ENCODE data around the gene LRRC8B. TPM values are rescaled to one million over a fixed set of nuclear protein-coding genes. Genes with fewer than 3 reads are reported as not detected.

Gene LRRC8B
- total RNA-seq, 1 experiment from 2014 or later = 24.2 TPM

DNA sequence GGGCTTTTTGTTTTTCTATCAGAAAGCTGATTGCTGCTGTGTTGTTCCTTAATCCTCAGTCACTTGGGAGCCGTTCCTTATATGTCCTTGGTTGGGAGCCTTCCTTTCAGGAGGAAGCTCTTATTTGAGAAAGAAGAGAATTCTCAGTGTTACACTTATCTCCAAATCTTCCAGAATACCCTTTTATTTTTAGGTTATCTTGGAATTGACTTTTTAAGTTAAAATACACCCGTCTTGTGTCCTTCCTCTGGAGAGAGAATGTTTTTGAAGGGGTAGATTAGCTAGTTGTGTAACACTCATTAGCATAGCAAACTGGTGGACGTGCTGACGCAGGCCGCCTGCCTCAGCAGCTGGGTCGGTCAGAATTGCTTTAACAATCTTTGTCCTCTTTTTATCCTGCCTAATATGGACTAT, 42.1 kb downstream of the LRRC8B start (continued):
- TF ChIP-seq, protein P1, sequence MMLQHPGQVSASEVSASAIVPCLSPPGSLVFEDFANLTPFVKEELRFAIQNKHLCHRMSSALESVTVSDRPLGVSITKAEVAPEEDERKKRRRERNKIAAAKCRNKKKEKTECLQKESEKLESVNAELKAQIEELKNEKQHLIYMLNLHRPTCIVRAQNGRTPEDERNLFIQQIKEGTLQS (CRISPR knock-in tag; conservative IDR thresholded peaks at IDR 0.05) = no peak
- no peak for TF ChIP-seq SMAD3 (CRISPR knock-in tag; IDR thresholded peaks at IDR 0.05; ENCODE audit: borderline replicate concordance)
- TF ChIP-seq CREB1 (CRISPR knock-in tag; IDR thresholded peaks at IDR 0.05) = no peak
- TF ChIP-seq, protein P2, sequence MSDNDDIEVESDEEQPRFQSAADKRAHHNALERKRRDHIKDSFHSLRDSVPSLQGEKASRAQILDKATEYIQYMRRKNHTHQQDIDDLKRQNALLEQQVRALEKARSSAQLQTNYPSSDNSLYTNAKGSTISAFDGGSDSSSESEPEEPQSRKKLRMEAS (CRISPR knock-in tag; IDR thresholded peaks at IDR 0.05) = no peak
- TF ChIP-seq JAZF1 (CRISPR knock-in tag; IDR thresholded peaks at IDR 0.05) = no peak
- no peak for TF ChIP-seq ZNF263 (CRISPR knock-in tag; IDR thresholded peaks at IDR 0.05; ENCODE audit: low read depth)
- TF ChIP-seq, protein P3, sequence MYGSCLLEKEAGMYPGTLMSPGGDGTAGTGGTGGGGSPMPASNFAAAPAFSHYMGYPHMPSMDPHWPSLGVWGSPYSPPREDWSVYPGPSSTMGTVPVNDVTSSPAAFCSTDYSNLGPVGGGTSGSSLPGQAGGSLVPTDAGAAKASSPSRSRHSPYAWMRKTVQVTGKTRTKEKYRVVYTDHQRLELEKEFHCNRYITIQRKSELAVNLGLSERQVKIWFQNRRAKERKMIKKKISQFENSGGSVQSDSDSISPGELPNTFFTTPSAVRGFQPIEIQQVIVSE (CRISPR knock-in tag; IDR thresholded peaks at IDR 0.05; ENCODE audit: borderline replicate concordance) = no peak

DNA sequence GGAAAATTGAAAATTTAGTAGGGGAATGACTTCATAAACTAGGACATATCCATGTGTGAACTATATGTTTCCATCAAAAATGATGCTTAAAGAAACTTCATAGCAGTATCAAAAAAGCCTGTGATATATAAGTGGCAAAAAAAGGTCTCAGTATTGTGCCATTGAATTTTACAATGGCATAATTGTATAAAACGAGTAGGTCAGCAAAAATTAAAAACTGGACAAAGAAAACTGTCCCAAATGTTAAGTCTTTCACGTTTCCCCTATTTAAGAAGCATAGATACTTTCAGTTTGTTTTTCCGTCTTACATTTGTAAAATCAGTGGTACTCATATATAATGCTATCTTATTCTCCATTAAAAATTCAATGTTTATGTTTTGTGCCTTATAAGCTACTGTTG, 43.2 kb downstream of the LRRC8B start:
- no peak overlapping the region for H3K27ac Mint-ChIP-seq
- peaks cover 33% of the 10 kb centered on the region for H3K36me3 Mint-ChIP-seq
- peaks cover 22% of the 10 kb centered on the region for H3K9me3 Mint-ChIP-seq
- peaks cover 53% of the 10 kb centered on the region for H3K4me1 Mint-ChIP-seq
- ATAC-seq (no peak), DNase-seq (ENCODE audit: low spot score) (no peak)
- CTCF ChIA-PET = no interaction called here
- POLR2A ChIA-PET = no interaction called here
- H3K4me3 Mint-ChIP-seq = no peak overlapping the region
- H3K27me3 Mint-ChIP-seq (ENCODE audit: low read depth) = no peaks in the 10 kb centered on the region
- TF ChIP-seq ZNF232 (CRISPR knock-in tag; IDR thresholded peaks at IDR 0.05) = no peak
- TF ChIP-seq, protein P2 (CRISPR knock-in tag; IDR thresholded peaks at IDR 0.05) = no peak
- TF ChIP-seq, protein P4, sequence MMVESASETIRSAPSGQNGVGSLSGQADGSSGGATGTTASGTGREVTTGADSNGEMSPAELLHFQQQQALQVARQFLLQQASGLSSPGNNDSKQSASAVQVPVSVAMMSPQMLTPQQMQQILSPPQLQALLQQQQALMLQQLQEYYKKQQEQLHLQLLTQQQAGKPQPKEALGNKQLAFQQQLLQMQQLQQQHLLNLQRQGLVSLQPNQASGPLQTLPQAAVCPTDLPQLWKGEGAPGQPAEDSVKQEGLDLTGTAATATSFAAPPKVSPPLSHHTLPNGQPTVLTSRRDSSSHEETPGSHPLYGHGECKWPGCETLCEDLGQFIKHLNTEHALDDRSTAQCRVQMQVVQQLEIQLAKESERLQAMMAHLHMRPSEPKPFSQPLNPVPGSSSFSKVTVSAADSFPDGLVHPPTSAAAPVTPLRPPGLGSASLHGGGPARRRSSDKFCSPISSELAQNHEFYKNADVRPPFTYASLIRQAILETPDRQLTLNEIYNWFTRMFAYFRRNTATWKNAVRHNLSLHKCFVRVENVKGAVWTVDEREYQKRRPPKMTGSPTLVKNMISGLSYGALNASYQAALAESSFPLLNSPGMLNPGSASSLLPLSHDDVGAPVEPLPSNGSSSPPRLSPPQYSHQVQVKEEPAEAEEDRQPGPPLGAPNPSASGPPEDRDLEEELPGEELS (CRISPR knock-in tag; IDR thresholded peaks at IDR 0.05) = no peak

DNA sequence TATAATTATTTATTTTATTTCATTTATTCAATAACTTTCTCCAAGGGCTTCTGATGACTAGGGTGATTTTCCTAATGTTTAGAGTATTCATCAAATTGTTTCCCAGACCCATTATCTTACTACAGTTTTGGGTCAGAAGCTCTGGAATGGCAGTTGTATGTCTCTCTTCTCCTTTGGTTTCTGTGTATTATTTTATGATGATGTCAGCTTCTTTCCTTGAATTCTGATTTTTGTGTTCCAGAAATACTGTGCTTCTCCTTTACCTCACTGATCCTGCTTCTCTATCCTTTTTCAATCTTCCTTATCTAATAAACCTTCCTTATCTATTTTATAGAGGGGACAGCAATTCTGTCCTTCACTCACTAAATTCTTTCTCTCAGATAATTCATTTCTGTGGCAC, 48.8 kb downstream of the LRRC8B start:
- no peak for ATAC-seq
- no peak for TF ChIP-seq NR1H2 (CRISPR knock-in tag; IDR thresholded peaks at IDR 0.05)
- TF ChIP-seq FOXP1 (CRISPR knock-in tag; IDR thresholded peaks at IDR 0.05; ENCODE audit: borderline replicate concordance) = no peak
- TF ChIP-seq ZNF671 (CRISPR knock-in tag; IDR thresholded peaks at IDR 0.05) = no peak
- TF ChIP-seq, protein P5, sequence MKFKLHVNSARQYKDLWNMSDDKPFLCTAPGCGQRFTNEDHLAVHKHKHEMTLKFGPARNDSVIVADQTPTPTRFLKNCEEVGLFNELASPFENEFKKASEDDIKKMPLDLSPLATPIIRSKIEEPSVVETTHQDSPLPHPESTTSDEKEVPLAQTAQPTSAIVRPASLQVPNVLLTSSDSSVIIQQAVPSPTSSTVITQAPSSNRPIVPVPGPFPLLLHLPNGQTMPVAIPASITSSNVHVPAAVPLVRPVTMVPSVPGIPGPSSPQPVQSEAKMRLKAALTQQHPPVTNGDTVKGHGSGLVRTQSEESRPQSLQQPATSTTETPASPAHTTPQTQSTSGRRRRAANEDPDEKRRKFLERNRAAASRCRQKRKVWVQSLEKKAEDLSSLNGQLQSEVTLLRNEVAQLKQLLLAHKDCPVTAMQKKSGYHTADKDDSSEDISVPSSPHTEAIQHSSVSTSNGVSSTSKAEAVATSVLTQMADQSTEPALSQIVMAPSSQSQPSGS (CRISPR knock-in tag; IDR thresholded peaks at IDR 0.05; ENCODE audit: borderline replicate concordance, low read depth) = no peak
- no peak for TF ChIP-seq NFYB (CRISPR knock-in tag; conservative IDR thresholded peaks at IDR 0.05; ENCODE audit: low read depth)
- TF ChIP-seq, protein P6, sequence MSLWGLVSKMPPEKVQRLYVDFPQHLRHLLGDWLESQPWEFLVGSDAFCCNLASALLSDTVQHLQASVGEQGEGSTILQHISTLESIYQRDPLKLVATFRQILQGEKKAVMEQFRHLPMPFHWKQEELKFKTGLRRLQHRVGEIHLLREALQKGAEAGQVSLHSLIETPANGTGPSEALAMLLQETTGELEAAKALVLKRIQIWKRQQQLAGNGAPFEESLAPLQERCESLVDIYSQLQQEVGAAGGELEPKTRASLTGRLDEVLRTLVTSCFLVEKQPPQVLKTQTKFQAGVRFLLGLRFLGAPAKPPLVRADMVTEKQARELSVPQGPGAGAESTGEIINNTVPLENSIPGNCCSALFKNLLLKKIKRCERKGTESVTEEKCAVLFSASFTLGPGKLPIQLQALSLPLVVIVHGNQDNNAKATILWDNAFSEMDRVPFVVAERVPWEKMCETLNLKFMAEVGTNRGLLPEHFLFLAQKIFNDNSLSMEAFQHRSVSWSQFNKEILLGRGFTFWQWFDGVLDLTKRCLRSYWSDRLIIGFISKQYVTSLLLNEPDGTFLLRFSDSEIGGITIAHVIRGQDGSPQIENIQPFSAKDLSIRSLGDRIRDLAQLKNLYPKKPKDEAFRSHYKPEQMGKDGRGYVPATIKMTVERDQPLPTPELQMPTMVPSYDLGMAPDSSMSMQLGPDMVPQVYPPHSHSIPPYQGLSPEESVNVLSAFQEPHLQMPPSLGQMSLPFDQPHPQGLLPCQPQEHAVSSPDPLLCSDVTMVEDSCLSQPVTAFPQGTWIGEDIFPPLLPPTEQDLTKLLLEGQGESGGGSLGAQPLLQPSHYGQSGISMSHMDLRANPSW (CRISPR knock-in tag; conservative IDR thresholded peaks at IDR 0.05; ENCODE audit: low read depth) = no peak
- no peak for TF ChIP-seq SOX15 (CRISPR knock-in tag; IDR thresholded peaks at IDR 0.05)
- TF ChIP-seq ZNF138 (CRISPR knock-in tag; conservative IDR thresholded peaks at IDR 0.05) = no peak
- TF ChIP-seq TP53 (CRISPR knock-in tag; IDR thresholded peaks at IDR 0.05) = no peak
- TF ChIP-seq, protein P7, sequence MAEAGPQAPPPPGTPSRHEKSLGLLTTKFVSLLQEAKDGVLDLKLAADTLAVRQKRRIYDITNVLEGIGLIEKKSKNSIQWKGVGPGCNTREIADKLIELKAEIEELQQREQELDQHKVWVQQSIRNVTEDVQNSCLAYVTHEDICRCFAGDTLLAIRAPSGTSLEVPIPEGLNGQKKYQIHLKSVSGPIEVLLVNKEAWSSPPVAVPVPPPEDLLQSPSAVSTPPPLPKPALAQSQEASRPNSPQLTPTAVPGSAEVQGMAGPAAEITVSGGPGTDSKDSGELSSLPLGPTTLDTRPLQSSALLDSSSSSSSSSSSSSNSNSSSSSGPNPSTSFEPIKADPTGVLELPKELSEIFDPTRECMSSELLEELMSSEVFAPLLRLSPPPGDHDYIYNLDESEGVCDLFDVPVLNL (CRISPR knock-in tag; IDR thresholded peaks at IDR 0.05; ENCODE audit: borderline replicate concordance, low read depth) = no peak
- no peak for TF ChIP-seq GTF2I (CRISPR knock-in tag; conservative IDR thresholded peaks at IDR 0.05)
- TF ChIP-seq GRHL2 (CRISPR knock-in tag; IDR thresholded peaks at IDR 0.05; ENCODE audit: insufficient replicate concordance, severe bottlenecking) = no peak
- TF ChIP-seq ZNF121 (CRISPR knock-in tag; IDR thresholded peaks at IDR 0.05) = no peak
- no peak for DNase-seq (ENCODE audit: low spot score)
- ChIA-PET POLR2A (no interaction called here), CTCF (no interaction called here)
- H3K4me3 Mint-ChIP-seq = no peak overlapping the region
- H3K4me1 Mint-ChIP-seq = peaks cover 15% of the 10 kb centered on the region
- H3K27me3 Mint-ChIP-seq (ENCODE audit: low read depth) = no peaks in the 10 kb centered on the region
- H3K36me3 Mint-ChIP-seq = peaks cover 44% of the 10 kb centered on the region
- H3K27ac Mint-ChIP-seq = no peak overlapping the region
- peaks cover 22% of the 10 kb centered on the region for H3K9me3 Mint-ChIP-seq

All from WTC11 (cell line).